Nephron progenitor cell (in vitro differentiated cells): ENCODE measurements around the gene PARD3B.

Experiments
- DNase-seq: peaks from one replicate; pipeline ENCODE4 v3.0.0; 2021
- H3K27ac Mint-ChIP-seq: 2 replicates; pipeline ENCODE4 v1.8.0; 2021; ENCODE audit warnings: mild to moderate bottlenecking, moderate library complexity, mixed read lengths
- H3K27me3 Mint-ChIP-seq: 2 replicates; pipeline ENCODE4 v1.8.0; 2021; ENCODE audit warnings: mild to moderate bottlenecking, low read depth, mixed read lengths; ENCODE audit not compliant: poor library complexity
- H3K36me3 Mint-ChIP-seq: 2 replicates; pipeline ENCODE4 v1.8.0; 2021; ENCODE audit warnings: low read depth, mixed read lengths
- H3K4me1 Mint-ChIP-seq: 2 replicates; pipeline ENCODE4 v1.8.0; 2021; ENCODE audit warnings: mixed read lengths
- H3K4me3 Mint-ChIP-seq: 2 replicates; pipeline ENCODE4 v1.8.0; 2021; ENCODE audit warnings: mild to moderate bottlenecking, moderate library complexity, mixed read lengths
- H3K9me3 Mint-ChIP-seq: 2 replicates; pipeline ENCODE4 v1.8.0; 2021; ENCODE audit warnings: mild to moderate bottlenecking, moderate library complexity, mixed read lengths
- CTCF ChIP-seq: fragments of 200-600 bp; sonication (generic); IDR thresholded peaks from 2 replicates; pipeline ENCODE4 v1.5.0; 2021; ENCODE audit warnings: antibody characterized with exemption

Gene PARD3B

GRCh38 chr2:204718607-204719006, 173.3 kb downstream of the PARD3B start:
- Mint-ChIP-seq H3K27ac (no peak overlapping the region), H3K36me3 (no peaks in the 10 kb centered on the region), H3K4me1 (peaks cover 7% of the 10 kb centered on the region), H3K9me3 (no peaks in the 10 kb centered on the region), H3K4me3 (no peak overlapping the region), H3K27me3 (no peaks in the 10 kb centered on the region)
- no peak for DNase-seq
- TF ChIP-seq CTCF = no peak

GRCh38 chr2:204720874-204721273, 175.6 kb downstream of the PARD3B start:
- H3K27ac Mint-ChIP-seq = no peak overlapping the region
- H3K4me3 Mint-ChIP-seq = no peak overlapping the region
- DNase-seq = no peak
- no peaks in the 10 kb centered on the region for H3K36me3 Mint-ChIP-seq
- no peaks in the 10 kb centered on the region for H3K27me3 Mint-ChIP-seq
- H3K4me1 Mint-ChIP-seq = no peaks in the 10 kb centered on the region
- H3K9me3 Mint-ChIP-seq = no peaks in the 10 kb centered on the region
- no peak for TF ChIP-seq CTCF

- DNase-seq = no peak
- Mint-ChIP-seq H3K4me3 (no peak overlapping the region), H3K27ac (no peak overlapping the region), H3K27me3 (no peaks in the 10 kb centered on the region), H3K4me1 (peaks cover 11% of the 10 kb centered on the region), H3K9me3 (no peaks in the 10 kb centered on the region), H3K36me3 (no peaks in the 10 kb centered on the region)
- TF ChIP-seq CTCF = no peak
These were observed 176.9 kb downstream of the PARD3B start for GRCh38 chr2:204722207-204722606.

GRCh38 chr2:204722691-204723090, 177.4 kb downstream of the PARD3B start:
- Mint-ChIP-seq H3K27me3 (no peaks in the 10 kb centered on the region), H3K4me3 (no peak overlapping the region), H3K9me3 (no peaks in the 10 kb centered on the region), H3K4me1 (peaks cover 16% of the 10 kb centered on the region), H3K27ac (no peak overlapping the region), H3K36me3 (no peaks in the 10 kb centered on the region)
- TF ChIP-seq CTCF = no peak
- no peak for DNase-seq

GRCh38 chr2:204725693-204726360, 180.6 kb downstream of the PARD3B start:
- H3K4me3 Mint-ChIP-seq = no peak overlapping the region
- no peak for DNase-seq
- H3K4me1 Mint-ChIP-seq = peaks cover 20% of the 10 kb centered on the region
- H3K27ac Mint-ChIP-seq = no peak overlapping the region
- no peaks in the 10 kb centered on the region for H3K27me3 Mint-ChIP-seq
- no peaks in the 10 kb centered on the region for H3K36me3 Mint-ChIP-seq
- no peak for TF ChIP-seq CTCF
- H3K9me3 Mint-ChIP-seq = no peaks in the 10 kb centered on the region

- Mint-ChIP-seq H3K4me3 (no peak overlapping the region), H3K36me3 (no peaks in the 10 kb centered on the region), H3K9me3 (no peaks in the 10 kb centered on the region), H3K27me3 (no peaks in the 10 kb centered on the region), H3K4me1 (peaks cover 20% of the 10 kb centered on the region), H3K27ac (peak overlapping the region; percentile 41)
- no peak for DNase-seq
- TF ChIP-seq CTCF = no peak
These were observed 181.6 kb downstream of the PARD3B start for GRCh38 chr2:204726831-204727230.
